Heart left ventricle (tissue), 13 donors: ENCODE measurements around the gene CDK5R1.

Source experiments
- CTCF ChIP-seq, 12 donors: fragments of 200-600 bp; sonication (generic) in 4 of 12; IDR thresholded peaks; one replicate each; pipeline versions ENCODE4 v1.5.0 to v1.8.0; 2018 to 2022; ENCODE audit warnings: antibody characterized with exemption in 12 of 12, mild to moderate bottlenecking in 5 of 12
- POLR2A ChIP-seq, 2 donors: fragments of 450-650 bp; IDR thresholded peaks; one replicate each; pipeline ENCODE4 v1.6.1; 2017; ENCODE audit warnings: antibody characterized with exemption in 2 of 2, mild to moderate bottlenecking in 2 of 2, moderate library complexity in 2 of 2
- donor health status: ischemic (EF 13 %, LVEDD 7.1; RV severe dilation, severe dysfunction).
- donor health status: DM: no; HTN: yes; CAD: no.
- donor health status: DM: no; HTN: no; CAD: no.
- donor health status: ischemic (EF 25% LVEDD 6.9; RV normal size, moderate dysfunction).
- donor health status: ischemic (EF 25% LVEDD 5.7; RV mildly dilated, moderate dysfunction).
- donor health status: ischemic (EF 35%, LVEDD 5.7; RV mildly dilated, moderate dysfunction).
- donor health status: nonischemic (EF 11% LVEDD 7.7; RV severe dilation, severe dysfunction).
- donor health status: DM: yes; HTN: yes; CAD: no.
- donor health status: PGD.
- donor health status: ischemic (EF 29% LVEDD 5.4; RV normal size, mild dysfunction).
- donor health status: nonischemic (EF 23%, LVEDD 6.1; RV moderate dilation, normal function).

- TF ChIP-seq CTCF (IDR thresholded peaks at IDR 0.05) (peak; percentile 40 to 86 (median 68)), POLR2A (IDR thresholded peaks at IDR 0.05) (no peak)
These were observed 3.3 kb upstream of the CDK5R1 start for GRCh38 chr17:32483451-32484019.
